WTC11 (cell line): ENCODE results near the gene VSX2.

Experiments used
- NFYB ChIP-seq: sonication (generic); formaldehyde crosslinking; conservative IDR thresholded peaks from 2 replicates; pipeline ENCODE4 v1.8.0; 2022; ENCODE audit warnings: low read depth, missing genetic modification reagents
- TF ChIP-seq, protein P1 (sequence below): fragments of 200-600 bp; IDR thresholded peaks from 2 replicates; pipeline ENCODE4 v1.8.0; 2022; ENCODE audit warnings: antibody characterized with exemption

DNA sequence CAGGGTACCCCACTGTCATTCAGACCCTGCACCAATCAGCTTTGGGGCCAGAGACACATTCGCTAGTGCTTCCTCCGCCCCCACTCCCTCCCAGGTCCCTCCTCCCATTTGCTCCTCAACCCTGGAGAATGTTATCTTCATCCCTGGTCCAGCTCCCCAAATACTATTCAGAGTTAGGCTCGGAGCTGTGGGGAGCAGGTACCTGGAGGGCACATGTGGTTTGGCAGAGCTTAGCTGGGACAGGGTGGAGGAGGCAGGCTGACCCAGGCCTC is 19.5 kb downstream of the VSX2 start:
- TF ChIP-seq, protein P1, sequence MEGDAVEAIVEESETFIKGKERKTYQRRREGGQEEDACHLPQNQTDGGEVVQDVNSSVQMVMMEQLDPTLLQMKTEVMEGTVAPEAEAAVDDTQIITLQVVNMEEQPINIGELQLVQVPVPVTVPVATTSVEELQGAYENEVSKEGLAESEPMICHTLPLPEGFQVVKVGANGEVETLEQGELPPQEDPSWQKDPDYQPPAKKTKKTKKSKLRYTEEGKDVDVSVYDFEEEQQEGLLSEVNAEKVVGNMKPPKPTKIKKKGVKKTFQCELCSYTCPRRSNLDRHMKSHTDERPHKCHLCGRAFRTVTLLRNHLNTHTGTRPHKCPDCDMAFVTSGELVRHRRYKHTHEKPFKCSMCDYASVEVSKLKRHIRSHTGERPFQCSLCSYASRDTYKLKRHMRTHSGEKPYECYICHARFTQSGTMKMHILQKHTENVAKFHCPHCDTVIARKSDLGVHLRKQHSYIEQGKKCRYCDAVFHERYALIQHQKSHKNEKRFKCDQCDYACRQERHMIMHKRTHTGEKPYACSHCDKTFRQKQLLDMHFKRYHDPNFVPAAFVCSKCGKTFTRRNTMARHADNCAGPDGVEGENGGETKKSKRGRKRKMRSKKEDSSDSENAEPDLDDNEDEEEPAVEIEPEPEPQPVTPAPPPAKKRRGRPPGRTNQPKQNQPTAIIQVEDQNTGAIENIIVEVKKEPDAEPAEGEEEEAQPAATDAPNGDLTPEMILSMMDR, result no peak
- no peak for TF ChIP-seq NFYB (CRISPR knock-in tag)
